CD4-positive, CD25-positive, alpha-beta regulatory T cell (primary cell): Measurements from ENCODE around the gene ZNF569. TPM values are rescaled to one million over a fixed set of nuclear protein-coding genes. Genes with fewer than 3 reads are reported as not detected.
A peak's percentile ranks its signal among the peaks of the same experiment; 100 is the strongest.
"Not testable (repeated sequence)": the region's sequence is repeated elsewhere in the genome, so short reads cannot be mapped to it uniquely, and the experiment has no call there.

Experiments used
- ATAC-seq, 2 donors: fragments of 150-1000 bp; cut with Tn5 transposase; one replicate each; pipeline ENCODE4 v1.10.0; 2021; ENCODE audit warnings: low read depth in 2 of 2, moderate number of reproducible peaks in 2 of 2, moderate library complexity in 1 of 2
- DNase-seq, 3 donors: peaks; one replicate each; pipeline versions ENCODE4 v3.0.0 to v3.0.0-alpha.2; 2012 to 2022; ENCODE audit warnings: mixed read lengths in 1 of 3
- H3K27ac ChIP-seq: one replicate; pipeline ENCODE4 v1.7.0; 2013; ENCODE audit warnings: mild to moderate bottlenecking, low read length; ENCODE audit not compliant: insufficient read depth, poor library complexity, severe bottlenecking
- H3K27me3 ChIP-seq: one replicate; pipeline ENCODE4 v1.7.0; 2013; ENCODE audit warnings: low read length; ENCODE audit not compliant: control insufficient read depth, insufficient read depth
- H3K36me3 ChIP-seq: one replicate; pipeline ENCODE4 v1.7.0; 2013; ENCODE audit warnings: mild to moderate bottlenecking, low read length, moderate library complexity; ENCODE audit not compliant: control insufficient read depth, insufficient read depth
- H3K4me1 ChIP-seq: 2 replicates; pipeline ENCODE4 v1.7.0; 2013; ENCODE audit warnings: mild to moderate bottlenecking, low read length; ENCODE audit not compliant: insufficient read depth, control insufficient read depth, poor library complexity, severe bottlenecking
- H3K4me3 ChIP-seq: one replicate; pipeline ENCODE4 v1.7.0; 2013; ENCODE audit warnings: low read depth, mild to moderate bottlenecking, low read length, moderate library complexity
- H3K9me3 ChIP-seq, 2 experiments: 1 replicate in 1 of 2; 2 replicates in 1 of 2; pipeline ENCODE4 v1.7.0; 2013; ENCODE audit warnings: low read length in 2 of 2, mild to moderate bottlenecking in 1 of 2, moderate library complexity in 1 of 2; ENCODE audit not compliant: control insufficient read depth in 2 of 2
- H3K27ac Mint-ChIP-seq, 3 donors: one replicate each; pipeline ENCODE4 v1.8.0; 2020 to 2022; ENCODE audit warnings: mild to moderate bottlenecking in 3 of 3, mixed read lengths in 3 of 3, moderate library complexity in 2 of 3
- H3K27me3 Mint-ChIP-seq: one replicate; pipeline ENCODE4 v1.8.0; 2022; ENCODE audit warnings: mild to moderate bottlenecking, mixed read lengths
- H3K36me3 Mint-ChIP-seq: one replicate; pipeline ENCODE4 v1.8.0; 2020; ENCODE audit warnings: mixed read lengths
- H3K4me1 Mint-ChIP-seq, 4 donors: one replicate each; pipeline ENCODE4 v1.8.0; 2020 to 2022; ENCODE audit warnings: mixed read lengths in 4 of 4, mild to moderate bottlenecking in 1 of 4
- H3K4me3 Mint-ChIP-seq, 4 donors: one replicate each; pipeline ENCODE4 v1.8.0; 2020 to 2022; ENCODE audit warnings: mild to moderate bottlenecking in 4 of 4, mixed read lengths in 4 of 4, moderate library complexity in 3 of 4
- H3K9me3 Mint-ChIP-seq, 7 donors: one replicate each; pipeline ENCODE4 v1.8.0; 2020 to 2022; ENCODE audit warnings: mixed read lengths in 7 of 7, mild to moderate bottlenecking in 3 of 7, moderate library complexity in 2 of 7
- polyA plus RNA-seq, 4 donors: library from polyadenylated mRNA; unstranded; fragments of 300-500 nt; fragmentation: Illumina TruSeq; gene quantifications; one replicate each; pipeline ENCODE4 v1.2.3, GENCODE V29; 2021
- total RNA-seq: library from RNA; stranded (reverse); gene quantifications from one replicate; pipeline ENCODE4 v1.2.3, GENCODE V29; 2022

ZNF569 gene
- total and polyA plus RNA-seq, 5 donors from 2014 or later = 4.2 to 8.5 (median 4.6) TPM

DNA sequence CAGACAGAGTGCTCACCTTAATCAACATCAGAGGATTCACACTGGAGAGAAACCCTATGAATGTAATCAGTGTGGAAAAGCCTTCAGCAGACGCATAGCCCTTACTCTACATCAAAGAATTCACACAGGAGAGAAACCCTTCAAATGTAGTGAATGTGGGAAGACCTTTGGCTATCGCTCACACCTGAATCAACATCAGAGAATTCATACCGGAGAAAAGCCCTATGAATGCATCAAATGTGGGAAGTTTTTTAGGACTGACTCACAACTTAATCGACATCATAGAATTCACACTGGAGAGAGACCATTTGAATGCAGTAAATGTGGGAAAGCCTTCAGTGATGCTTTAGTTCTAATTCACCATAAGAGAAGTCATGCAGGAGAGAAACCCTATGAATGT is 78.0 kb downstream of the ZNF569 start:
- Histone ChIP-seq H3K9me3 (peaks cover 92 to 95% of the 10 kb centered on the region in 2 experiments), H3K4me3 (no peak overlapping the region)
- peaks cover 48% of the 10 kb centered on the region for H3K36me3 Mint-ChIP-seq

DNA sequence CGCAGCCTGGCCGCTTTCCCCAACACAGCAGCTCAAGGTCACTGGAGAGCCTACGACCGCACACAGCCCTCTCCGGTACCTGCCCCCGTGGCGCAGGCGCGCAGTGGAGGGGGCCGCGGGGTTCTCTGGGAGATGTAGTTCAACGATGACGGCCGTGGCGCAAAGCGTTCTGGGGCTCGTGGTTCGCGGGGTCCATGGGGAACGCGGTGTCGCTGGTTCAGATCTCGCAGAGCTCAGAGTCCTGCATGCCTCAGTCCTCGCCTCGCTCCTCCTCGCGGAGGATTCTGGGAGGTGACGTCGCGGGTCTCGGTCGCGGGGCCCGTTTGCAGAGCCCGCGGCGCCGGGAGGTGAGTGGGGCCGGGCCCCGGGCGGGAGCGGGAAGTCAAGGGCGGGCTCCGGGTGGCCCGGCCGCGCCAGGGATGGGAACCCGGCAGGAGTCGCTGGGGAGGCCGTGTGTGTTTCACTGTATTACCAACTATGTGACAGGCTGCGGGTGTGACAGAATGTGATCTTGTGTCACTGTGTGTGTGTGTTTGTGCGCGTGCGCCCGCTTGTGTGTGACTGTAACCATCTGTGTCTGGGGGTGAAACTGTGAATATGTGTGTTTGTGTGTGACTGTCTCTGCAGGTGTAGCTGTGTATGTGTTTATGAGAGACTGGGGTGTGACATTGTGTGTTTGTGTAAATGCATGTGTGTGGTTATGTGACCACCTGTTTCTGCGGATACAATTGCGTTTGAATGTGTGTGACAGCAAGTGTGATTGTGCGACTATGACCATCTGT is 96.2 kb downstream of the ZNF569 start, which contains the start of gene ZNF527:
Gene ZNF527, plus strand, starts transcription at position 220 of the 782 bp plus-strand sequence. CDS start 3,100 bp downstream, outside the sequence.
- peaks cover 0 to 18% (median 1%) of the 10 kb centered on the region in 7 donors for H3K9me3 Mint-ChIP-seq

More for the DNA sequence above, 78.0 kb downstream of the ZNF569 start:
- H3K9me3 Mint-ChIP-seq = peaks cover 0 to 86% (median 50%) of the 10 kb centered on the region in 7 donors
- DNase-seq = no peak
- no peak overlapping the region for H3K27ac Mint-ChIP-seq
- no peak overlapping the region for H3K4me3 Mint-ChIP-seq
- H3K27me3 Mint-ChIP-seq = no peaks in the 10 kb centered on the region
- H3K27me3 ChIP-seq = no peaks in the 10 kb centered on the region
- ATAC-seq = no peak
- no peaks in the 10 kb centered on the region for H3K4me1 Mint-ChIP-seq
- no peaks in the 10 kb centered on the region for H3K4me1 ChIP-seq
- no peak overlapping the region for H3K27ac ChIP-seq
- peaks cover 51% of the 10 kb centered on the region for H3K36me3 ChIP-seq

GRCh38 chr19:37370386-37370879 is 96.8 kb downstream of the ZNF569 start:
- not testable (repeated sequence) for H3K27me3 Mint-ChIP-seq, H3K36me3 Mint-ChIP-seq, DNase-seq, H3K27me3 ChIP-seq, H3K4me1 ChIP-seq
- Mint-ChIP-seq H3K27ac (peak overlapping the region; percentile 96 to 99 (median 98)), H3K9me3 (peaks cover 0 to 18% (median 4%) of the 10 kb centered on the region in 7 donors), H3K4me3 (peak overlapping the region; percentile 96 to 100 (median 99)), H3K4me1 (peaks cover 13 to 28% (median 15%) of the 10 kb centered on the region in 4 donors)
- Histone ChIP-seq H3K9me3 (peaks cover 18 to 22% of the 10 kb centered on the region in 2 experiments), H3K36me3 (peaks cover 20% of the 10 kb centered on the region), H3K4me3 (peak overlapping the region; percentile 91), H3K27ac (peak overlapping the region; percentile 90)
- ATAC-seq = peak; percentile 36 to 37

More for the DNA sequence above, 96.2 kb downstream of the ZNF569 start, which contains the start of gene ZNF527:
- H3K27me3 ChIP-seq = no peaks in the 10 kb centered on the region
- Mint-ChIP-seq H3K36me3 (no peaks in the 10 kb centered on the region), H3K27ac (peak within 1 kb of the TSS; percentile 96 to 99 (median 98)), H3K4me1 (peaks cover 13 to 28% (median 15%) of the 10 kb centered on the region in 4 donors), H3K27me3 (no peaks in the 10 kb centered on the region), H3K4me3 (peak within 1 kb of the TSS; percentile 96 to 100 (median 99))
- DNase-seq (peak; percentile 93 to 99 (median 97)), ATAC-seq (peak; percentile 97 to 98)
- peaks cover 15 to 23% of the 10 kb centered on the region in 2 experiments for H3K9me3 ChIP-seq
- peaks cover 5% of the 10 kb centered on the region for H3K4me1 ChIP-seq
- peak within 1 kb of the TSS; percentile 90 for H3K27ac ChIP-seq
- H3K36me3 ChIP-seq = peaks cover 26% of the 10 kb centered on the region
- peak within 1 kb of the TSS; percentile 91 for H3K4me3 ChIP-seq

- H3K4me3 Mint-ChIP-seq = no peak overlapping the region
- H3K27me3 Mint-ChIP-seq = no peaks in the 10 kb centered on the region
- peaks cover 0 to 45% (median 19%) of the 10 kb centered on the region in 7 donors for H3K9me3 Mint-ChIP-seq
- peak overlapping the region in 1 of 3 donors; percentile 34 for H3K27ac Mint-ChIP-seq
- DNase-seq (no peak), ATAC-seq (no peak)
- Histone ChIP-seq H3K4me3 (no peak overlapping the region), H3K27me3 (no peaks in the 10 kb centered on the region), H3K27ac (no peak overlapping the region), H3K4me1 (no peaks in the 10 kb centered on the region), H3K36me3 (peaks cover 58% of the 10 kb centered on the region), H3K9me3 (peaks cover 32 to 37% of the 10 kb centered on the region in 2 experiments)
- H3K4me1 Mint-ChIP-seq = no peaks in the 10 kb centered on the region
- peaks cover 40% of the 10 kb centered on the region for H3K36me3 Mint-ChIP-seq
Measured at GRCh38 chr19:37362733-37363132, 104.5 kb downstream of the ZNF569 start.

GRCh38 chr19:37361994-37362393 is 105.2 kb downstream of the ZNF569 start:
- Histone ChIP-seq H3K36me3 (peaks cover 65% of the 10 kb centered on the region), H3K4me3 (no peak overlapping the region), H3K27ac (no peak overlapping the region), H3K4me1 (no peaks in the 10 kb centered on the region), H3K27me3 (no peaks in the 10 kb centered on the region), H3K9me3 (peaks cover 39 to 45% of the 10 kb centered on the region in 2 experiments)
- H3K27me3 Mint-ChIP-seq = no peaks in the 10 kb centered on the region
- peak overlapping the region in 1 of 3 donors; percentile 50 for H3K27ac Mint-ChIP-seq
- no peak for ATAC-seq
- peaks cover 0 to 3% (median 0%) of the 10 kb centered on the region in 4 donors for H3K4me1 Mint-ChIP-seq
- peaks cover 47% of the 10 kb centered on the region for H3K36me3 Mint-ChIP-seq
- peaks cover 0 to 53% (median 22%) of the 10 kb centered on the region in 7 donors for H3K9me3 Mint-ChIP-seq
- H3K4me3 Mint-ChIP-seq = no peak overlapping the region
- DNase-seq = no peak

Other genes starting within 250 kb of the ZNF569 start
- 14.8 TPM for gene ZNF383, start 249.2 kb downstream of the ZNF569 start, total RNA-seq
- 10 to 100 TPM in 2 of 4 donors, 1 to 10 TPM in 2; 8.3 to 16.9 (median 11.0) TPM for gene ZNF383, start 249.2 kb downstream of the ZNF569 start, polyA plus RNA-seq
- 12.5 TPM for gene ZNF527, start 96.3 kb downstream of the ZNF569 start, total RNA-seq
- gene ZNF527, start 96.3 kb downstream of the ZNF569 start, polyA plus RNA-seq = 10 to 100 TPM in 1 of 4 donors, 1 to 10 TPM in 3; 6.1 to 10.8 (median 8.9) TPM
- 10.6 TPM for gene ZNF570, start 1.9 kb upstream of the ZNF569 start, total RNA-seq
- 1 to 10 TPM; 2.3 to 4.4 (median 4.0) TPM for gene ZNF570, start 1.9 kb upstream of the ZNF569 start, polyA plus RNA-seq
- gene ZNF793, start 39.5 kb upstream of the ZNF569 start, total RNA-seq = 4.5 TPM
- 1 to 10 TPM in 3 of 4 donors, under 1 TPM in 1; 0.07 to 2.2 (median 1.8) TPM for gene ZNF793, start 39.5 kb upstream of the ZNF569 start, polyA plus RNA-seq
- gene ZNF571, start 127.3 kb upstream of the ZNF569 start, total RNA-seq = 16.8 TPM
- 1 to 10 TPM; 4.4 to 5.8 (median 5.3) TPM for gene ZNF571, start 127.3 kb upstream of the ZNF569 start, polyA plus RNA-seq
- gene ZNF540, start 127.4 kb upstream of the ZNF569 start, total RNA-seq = 8.1 TPM
- gene ZNF540, start 127.4 kb upstream of the ZNF569 start, polyA plus RNA-seq = 1 to 10 TPM; 5.0 to 8.9 (median 6.1) TPM
- gene ZFP30, start 188.0 kb upstream of the ZNF569 start, total RNA-seq = 10.7 TPM
- gene ZFP30, start 188.0 kb upstream of the ZNF569 start, polyA plus RNA-seq = 1 to 10 TPM; 1.5 to 2.6 (median 2.3) TPM